Neural cell (in vitro differentiated cells): Measurements from ENCODE around the gene LRRC1. TPM values are rescaled to one million over a fixed set of nuclear protein-coding genes. Genes with fewer than 3 reads are reported as not detected.

ENCODE experiments used
- H2AFZ ChIP-seq: fragments of 200-600, 300-800 bp; sonication (generic), shearing (Covaris generic); 2 replicates; pipeline ENCODE4 v1.6.0; 2014; ENCODE audit warnings: low read depth, mild to moderate bottlenecking, antibody characterized with exemption, low read length, moderate library complexity
- H3F3A ChIP-seq: fragments of 200-600 bp; shearing (Covaris generic); 2 replicates; pipeline ENCODE4 v1.6.1; 2016; ENCODE audit warnings: mild to moderate bottlenecking, moderate library complexity, mixed read lengths, antibody characterized with exemption, low read length; ENCODE audit not compliant: insufficient read depth, poor library complexity, severe bottlenecking
- H3K27ac ChIP-seq: fragments of 200-600, 300-800 bp; sonication (generic), shearing (Covaris generic); 2 replicates; pipeline ENCODE4 v1.5.1; 2014; ENCODE audit warnings: mild to moderate bottlenecking, low read length, moderate library complexity
- H3K27me3 ChIP-seq: fragments of 300-800, 200-600 bp; sonication (generic), shearing (Covaris generic); 2 replicates; pipeline ENCODE4 v1.6.0; 2014; ENCODE audit warnings: mild to moderate bottlenecking, low read depth, low read length, moderate library complexity; ENCODE audit not compliant: insufficient read depth
- H3K36me3 ChIP-seq: fragments of 300-800, 200-600 bp; sonication (generic), shearing (Covaris generic); 2 replicates; pipeline ENCODE4 v1.5.1; 2014; ENCODE audit warnings: mild to moderate bottlenecking, antibody characterized with exemption, low read length, moderate library complexity; ENCODE audit not compliant: insufficient read depth
- H3K4me2 ChIP-seq: fragments of 300-800, 200-600 bp; sonication (generic), shearing (Covaris generic); 2 replicates; pipeline ENCODE4 v1.6.0; 2014; ENCODE audit warnings: mild to moderate bottlenecking, low read length
- H3K4me3 ChIP-seq: fragments of 300-800, 200-600 bp; sonication (generic), shearing (Covaris generic); 2 replicates; pipeline ENCODE4 v1.5.1; 2014; ENCODE audit warnings: mild to moderate bottlenecking, low read length, moderate library complexity
- H3K79me2 ChIP-seq: fragments of 200-600 bp; shearing (Covaris generic); replicated peaks from 2 replicates; pipeline ENCODE4 v1.6.0; 2014; ENCODE audit warnings: mild to moderate bottlenecking, low read length, moderate library complexity; ENCODE audit not compliant: insufficient read depth
- H3K9ac ChIP-seq: fragments of 300-800, 200-600 bp; sonication (generic), shearing (Covaris generic); 2 replicates; pipeline ENCODE4 v1.6.1; 2016; ENCODE audit warnings: mild to moderate bottlenecking, low read length, mixed read lengths
- H3K9me2 ChIP-seq: fragments of 200-600 bp; shearing (Covaris generic); 2 replicates; pipeline ENCODE4 v1.6.1; 2016; ENCODE audit warnings: mild to moderate bottlenecking, low read length, mixed read lengths; ENCODE audit not compliant: insufficient read depth
- H3K9me3 ChIP-seq: fragments of 200-600, 300-800 bp; sonication (generic), shearing (Covaris generic); 2 replicates; pipeline ENCODE4 v1.6.1; 2016; ENCODE audit warnings: mild to moderate bottlenecking, mixed run types, low read length, moderate library complexity, mixed read lengths
- H4K20me1 ChIP-seq: fragments of 200-600 bp; shearing (Covaris generic); 2 replicates; pipeline ENCODE4 v1.6.1; 2016; ENCODE audit warnings: mild to moderate bottlenecking, mixed run types; ENCODE audit not compliant: insufficient read depth
- EP300 ChIP-seq: fragments of 450-650 bp; conservative IDR thresholded peaks from 2 replicates; pipeline ENCODE4 v1.6.1; 2014; ENCODE audit warnings: antibody characterized with exemption, mild to moderate bottlenecking, moderate library complexity; ENCODE audit not compliant: poor library complexity, severe bottlenecking
- EZH2 ChIP-seq: fragments of 200-600, 300-800 bp; shearing (Covaris generic), sonication (generic); IDR thresholded peaks from 2 replicates; pipeline ENCODE4 v1.6.1; 2014; ENCODE audit warnings: antibody characterized with exemption, low read length, borderline replicate concordance, mild to moderate bottlenecking; ENCODE audit not compliant: insufficient read depth, poor library complexity, severe bottlenecking
- MXI1 ChIP-seq: fragments of 450-650 bp; conservative IDR thresholded peaks from 2 replicates; pipeline ENCODE4 v1.6.1; 2014; ENCODE audit warnings: antibody characterized with exemption, mild to moderate bottlenecking; ENCODE audit not compliant: poor library complexity, severe bottlenecking
- POLR2AphosphoS5 ChIP-seq: IDR thresholded peaks from 2 replicates; pipeline ENCODE4 v1.6.1; 2012
- RAD21 ChIP-seq: fragments of 450-650 bp; conservative IDR thresholded peaks from 2 replicates; pipeline ENCODE4 v1.6.1; 2014; ENCODE audit warnings: antibody characterized with exemption, mild to moderate bottlenecking, moderate library complexity
- SMC3 ChIP-seq: fragments of 450-650 bp; conservative IDR thresholded peaks from 2 replicates; pipeline ENCODE4 v1.6.1; 2014; ENCODE audit warnings: antibody characterized with exemption, mild to moderate bottlenecking, moderate library complexity; ENCODE audit not compliant: poor library complexity
- TAF1 ChIP-seq: IDR thresholded peaks from 2 replicates; pipeline ENCODE4 v1.6.1; 2012; ENCODE audit warnings: low read depth
- polyA plus RNA-seq: library from polyadenylated mRNA; depleted of rRNA; stranded (reverse); fragments of >200 nt; gene quantifications from 2 replicates; pipeline ENCODE4 v1.2.3, GENCODE V29; 2014
- TF ChIP-seq, protein P1 (sequence below): fragments of 450-650 bp; IDR thresholded peaks from 2 replicates; pipeline ENCODE4 v1.5.1; 2014; ENCODE audit warnings: antibody characterized with exemption, mild to moderate bottlenecking, moderate library complexity; ENCODE audit not compliant: poor library complexity, severe bottlenecking
- TF ChIP-seq, protein P2 (sequence below): IDR thresholded peaks from 2 replicates; pipeline ENCODE4 v1.6.1; 2012; ENCODE audit warnings: borderline replicate concordance

LRRC1 gene
- polyA plus RNA-seq, 1 donor from 2014 or later, result 21.2 TPM

- H3K79me2 ChIP-seq, result no peaks in the 10 kb centered on the region
- no peak overlapping the region for H3K27ac ChIP-seq
- no peaks in the 10 kb centered on the region for H3K9me2 ChIP-seq
- H3K9me3 ChIP-seq, result no peaks in the 10 kb centered on the region
- H2AFZ ChIP-seq, result no peak overlapping the region
- H3K36me3 ChIP-seq, result no peaks in the 10 kb centered on the region
- no peaks in the 10 kb centered on the region for H4K20me1 ChIP-seq
- TF ChIP-seq EZH2, result no peak
- TF ChIP-seq EP300, result no peak
- no peak for TF ChIP-seq MXI1
- H3F3A ChIP-seq, result no peaks in the 10 kb centered on the region
- no peaks in the 10 kb centered on the region for H3K27me3 ChIP-seq
- H3K4me2 ChIP-seq, result no peak overlapping the region
- no peak overlapping the region for H3K4me3 ChIP-seq
- no peak overlapping the region for H3K9ac ChIP-seq
These were observed 33.8 kb upstream of the LRRC1 start for GRCh38 chr6:53761036-53761435.

DNA sequence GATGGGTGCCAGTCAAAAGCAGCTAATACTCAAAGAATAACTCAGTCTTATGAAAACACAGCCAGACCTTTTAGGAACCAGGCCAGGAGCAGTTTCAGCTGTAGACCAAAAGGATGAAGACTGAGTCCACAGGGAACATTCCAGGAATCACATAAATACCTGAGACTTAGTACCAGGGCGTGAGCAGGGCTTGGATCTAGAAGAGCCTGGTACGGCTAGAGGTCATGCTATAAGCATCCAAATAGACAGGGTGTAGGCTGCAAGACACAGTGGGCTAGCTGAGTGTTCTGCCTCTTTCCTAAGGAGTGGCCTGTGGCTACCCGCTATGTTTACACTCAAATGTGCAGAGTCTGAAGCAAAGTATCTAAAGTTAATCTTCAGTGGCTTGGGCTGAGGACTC is 29.5 kb upstream of the LRRC1 start:
- H3K27ac ChIP-seq, result no peak overlapping the region
- H2AFZ ChIP-seq, result no peak overlapping the region
- H3K36me3 ChIP-seq, result no peaks in the 10 kb centered on the region
- no peak overlapping the region for H3K4me2 ChIP-seq
- H3F3A ChIP-seq, result no peaks in the 10 kb centered on the region
- no peaks in the 10 kb centered on the region for H3K9me2 ChIP-seq
- no peak overlapping the region for H3K9ac ChIP-seq
- H3K4me3 ChIP-seq, result no peak overlapping the region
- no peaks in the 10 kb centered on the region for H3K9me3 ChIP-seq
- no peaks in the 10 kb centered on the region for H3K79me2 ChIP-seq
- no peaks in the 10 kb centered on the region for H3K27me3 ChIP-seq
- TF ChIP-seq, protein P1, sequence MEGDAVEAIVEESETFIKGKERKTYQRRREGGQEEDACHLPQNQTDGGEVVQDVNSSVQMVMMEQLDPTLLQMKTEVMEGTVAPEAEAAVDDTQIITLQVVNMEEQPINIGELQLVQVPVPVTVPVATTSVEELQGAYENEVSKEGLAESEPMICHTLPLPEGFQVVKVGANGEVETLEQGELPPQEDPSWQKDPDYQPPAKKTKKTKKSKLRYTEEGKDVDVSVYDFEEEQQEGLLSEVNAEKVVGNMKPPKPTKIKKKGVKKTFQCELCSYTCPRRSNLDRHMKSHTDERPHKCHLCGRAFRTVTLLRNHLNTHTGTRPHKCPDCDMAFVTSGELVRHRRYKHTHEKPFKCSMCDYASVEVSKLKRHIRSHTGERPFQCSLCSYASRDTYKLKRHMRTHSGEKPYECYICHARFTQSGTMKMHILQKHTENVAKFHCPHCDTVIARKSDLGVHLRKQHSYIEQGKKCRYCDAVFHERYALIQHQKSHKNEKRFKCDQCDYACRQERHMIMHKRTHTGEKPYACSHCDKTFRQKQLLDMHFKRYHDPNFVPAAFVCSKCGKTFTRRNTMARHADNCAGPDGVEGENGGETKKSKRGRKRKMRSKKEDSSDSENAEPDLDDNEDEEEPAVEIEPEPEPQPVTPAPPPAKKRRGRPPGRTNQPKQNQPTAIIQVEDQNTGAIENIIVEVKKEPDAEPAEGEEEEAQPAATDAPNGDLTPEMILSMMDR, result no peak
- TF ChIP-seq RAD21, result no peak
- no peak for TF ChIP-seq TAF1
- no peak for TF ChIP-seq EP300
- TF ChIP-seq POLR2AphosphoS5, result no peak
- TF ChIP-seq MXI1, result no peak
- H4K20me1 ChIP-seq, result no peaks in the 10 kb centered on the region

GRCh38 chr6:53766930-53767329 is 27.9 kb upstream of the LRRC1 start:
- no peaks in the 10 kb centered on the region for H3K79me2 ChIP-seq
- no peak overlapping the region for H3K27ac ChIP-seq

More at GRCh38 chr6:53766930-53767329, 27.9 kb upstream of the LRRC1 start:
- Histone ChIP-seq H3F3A (no peaks in the 10 kb centered on the region), H3K27me3 (no peaks in the 10 kb centered on the region), H3K9ac (no peak overlapping the region), H3K36me3 (no peaks in the 10 kb centered on the region), H3K4me2 (no peak overlapping the region), H4K20me1 (no peaks in the 10 kb centered on the region), H3K9me2 (no peaks in the 10 kb centered on the region), H3K4me3 (no peak overlapping the region), H2AFZ (no peak overlapping the region), H3K9me3 (no peaks in the 10 kb centered on the region)
- TF ChIP-seq EZH2, result no peak
- no peak for TF ChIP-seq MXI1
- no peak for TF ChIP-seq TAF1
- no peak for TF ChIP-seq POLR2AphosphoS5
- TF ChIP-seq, protein P1, result no peak
- no peak for TF ChIP-seq SMC3
- TF ChIP-seq RAD21, result no peak
- TF ChIP-seq, protein P2, sequence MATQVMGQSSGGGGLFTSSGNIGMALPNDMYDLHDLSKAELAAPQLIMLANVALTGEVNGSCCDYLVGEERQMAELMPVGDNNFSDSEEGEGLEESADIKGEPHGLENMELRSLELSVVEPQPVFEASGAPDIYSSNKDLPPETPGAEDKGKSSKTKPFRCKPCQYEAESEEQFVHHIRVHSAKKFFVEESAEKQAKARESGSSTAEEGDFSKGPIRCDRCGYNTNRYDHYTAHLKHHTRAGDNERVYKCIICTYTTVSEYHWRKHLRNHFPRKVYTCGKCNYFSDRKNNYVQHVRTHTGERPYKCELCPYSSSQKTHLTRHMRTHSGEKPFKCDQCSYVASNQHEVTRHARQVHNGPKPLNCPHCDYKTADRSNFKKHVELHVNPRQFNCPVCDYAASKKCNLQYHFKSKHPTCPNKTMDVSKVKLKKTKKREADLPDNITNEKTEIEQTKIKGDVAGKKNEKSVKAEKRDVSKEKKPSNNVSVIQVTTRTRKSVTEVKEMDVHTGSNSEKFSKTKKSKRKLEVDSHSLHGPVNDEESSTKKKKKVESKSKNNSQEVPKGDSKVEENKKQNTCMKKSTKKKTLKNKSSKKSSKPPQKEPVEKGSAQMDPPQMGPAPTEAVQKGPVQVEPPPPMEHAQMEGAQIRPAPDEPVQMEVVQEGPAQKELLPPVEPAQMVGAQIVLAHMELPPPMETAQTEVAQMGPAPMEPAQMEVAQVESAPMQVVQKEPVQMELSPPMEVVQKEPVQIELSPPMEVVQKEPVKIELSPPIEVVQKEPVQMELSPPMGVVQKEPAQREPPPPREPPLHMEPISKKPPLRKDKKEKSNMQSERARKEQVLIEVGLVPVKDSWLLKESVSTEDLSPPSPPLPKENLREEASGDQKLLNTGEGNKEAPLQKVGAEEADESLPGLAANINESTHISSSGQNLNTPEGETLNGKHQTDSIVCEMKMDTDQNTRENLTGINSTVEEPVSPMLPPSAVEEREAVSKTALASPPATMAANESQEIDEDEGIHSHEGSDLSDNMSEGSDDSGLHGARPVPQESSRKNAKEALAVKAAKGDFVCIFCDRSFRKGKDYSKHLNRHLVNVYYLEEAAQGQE, result no peak
- TF ChIP-seq EP300, result no peak
